DMS79 treated with DMSO at 0.1 percent for 48 hours (cell line): ENCODE measurements around the gene PLEKHA6.
A peak's percentile ranks its signal among the peaks of the same experiment; 100 is the strongest.

ENCODE experiments used
- DNase-seq: peaks from one replicate; lab custom pipeline; 2025; lab: John Stamatoyannopoulos, UW

The PLEKHA6 gene

DNA sequence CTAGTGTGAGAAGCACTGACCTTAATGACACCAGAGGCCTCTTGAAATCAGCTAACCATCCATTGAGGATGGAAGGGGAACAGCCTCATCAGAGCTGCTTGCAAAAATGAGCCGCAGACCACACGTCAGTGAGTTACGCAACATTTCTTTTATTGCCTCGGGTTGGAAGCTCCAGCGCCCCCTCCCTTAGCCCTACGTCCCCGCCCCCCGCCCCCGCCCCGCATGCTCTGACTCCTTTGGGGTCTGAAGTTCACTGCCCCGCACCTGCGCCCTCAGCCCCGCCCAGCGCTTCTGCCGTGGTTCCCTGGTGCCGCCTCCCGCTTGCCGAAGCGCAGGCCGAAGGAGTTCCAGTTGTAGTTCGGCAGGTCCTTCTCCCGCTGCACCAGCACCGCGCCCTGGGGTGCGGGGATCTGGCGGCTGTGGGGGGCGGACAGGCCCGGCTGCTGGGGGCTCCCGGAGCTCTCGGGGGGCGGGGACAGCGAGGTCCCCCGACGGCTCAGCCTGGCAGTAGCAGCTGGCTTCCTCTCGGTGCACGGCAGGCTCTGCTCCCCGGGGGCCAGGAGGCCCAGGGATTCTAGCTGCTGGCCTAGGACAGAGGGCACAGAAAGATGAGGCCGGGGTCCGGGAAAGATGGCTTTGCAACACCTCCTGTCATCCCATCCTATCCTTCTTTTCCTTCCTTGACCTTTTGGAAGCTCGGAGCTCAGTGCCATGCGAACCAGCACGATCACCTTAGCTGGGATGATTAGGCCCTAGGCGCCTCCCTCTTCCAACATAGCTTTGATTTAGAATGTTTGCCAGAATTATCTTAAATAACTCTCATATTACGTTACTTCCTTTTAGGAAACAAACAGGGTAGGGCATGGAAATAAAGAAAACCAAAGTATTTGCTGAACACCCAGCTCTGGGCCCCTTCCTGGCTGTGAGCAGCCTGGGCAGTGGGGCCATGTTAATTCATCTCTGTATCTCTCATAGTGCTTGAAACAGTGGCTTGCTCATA, 169.2 kb downstream of the PLEKHA6 start:
- peak; percentile 38 for DNase-seq

DNA sequence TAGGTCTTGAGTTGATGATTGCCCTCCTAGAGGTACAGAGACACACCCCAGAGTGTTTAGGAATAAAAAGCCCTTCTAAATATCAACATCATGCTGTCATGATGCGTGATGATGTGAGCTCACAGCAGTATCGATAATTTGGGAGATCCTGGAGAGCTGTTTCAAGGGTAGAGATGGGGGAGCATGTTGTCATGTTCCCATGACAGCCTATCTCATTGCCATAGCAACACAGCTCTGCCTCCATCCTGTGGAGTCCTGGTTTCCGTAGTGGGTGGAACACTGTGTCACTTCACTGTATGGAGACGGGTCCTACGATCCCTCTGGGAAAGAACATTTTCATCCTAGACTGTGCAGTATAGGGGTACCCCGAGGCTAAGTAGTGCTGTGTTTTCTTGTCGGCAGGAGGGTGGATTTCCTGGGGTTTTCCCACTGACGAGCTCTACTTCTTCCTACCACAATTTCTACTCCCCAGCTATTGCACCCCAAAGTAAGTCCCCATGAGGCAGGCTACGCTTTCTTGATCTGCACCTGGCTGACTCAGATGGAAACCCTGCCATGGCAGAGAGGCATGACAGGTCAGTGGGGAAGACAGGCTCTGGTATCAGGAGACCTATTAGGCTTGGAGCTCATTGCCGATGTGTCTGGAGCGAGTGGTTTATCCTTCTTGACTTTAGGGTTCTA, 170.6 kb downstream of the PLEKHA6 start:
- no peak for DNase-seq

DNA sequence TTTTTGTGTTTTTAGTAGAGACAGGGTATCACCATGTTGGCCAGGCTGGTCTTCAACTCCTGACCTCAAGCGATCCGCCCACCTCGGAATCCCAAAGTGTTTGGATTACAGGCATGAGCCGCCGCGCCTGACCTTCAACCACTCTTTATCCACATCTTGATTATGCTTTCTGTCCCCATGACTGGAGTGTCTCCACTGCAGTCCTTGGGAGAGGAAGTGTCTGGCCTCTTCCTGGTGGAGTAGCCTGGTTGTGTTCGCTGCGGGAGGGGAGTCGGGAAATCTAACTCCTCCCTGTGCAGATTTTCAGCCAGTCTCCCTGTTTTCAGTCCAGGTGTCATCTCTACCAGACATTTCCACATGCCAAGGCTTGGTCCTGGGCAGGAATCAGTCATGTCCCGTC, 173.1 kb downstream of the PLEKHA6 start:
- no peak for DNase-seq

DNA sequence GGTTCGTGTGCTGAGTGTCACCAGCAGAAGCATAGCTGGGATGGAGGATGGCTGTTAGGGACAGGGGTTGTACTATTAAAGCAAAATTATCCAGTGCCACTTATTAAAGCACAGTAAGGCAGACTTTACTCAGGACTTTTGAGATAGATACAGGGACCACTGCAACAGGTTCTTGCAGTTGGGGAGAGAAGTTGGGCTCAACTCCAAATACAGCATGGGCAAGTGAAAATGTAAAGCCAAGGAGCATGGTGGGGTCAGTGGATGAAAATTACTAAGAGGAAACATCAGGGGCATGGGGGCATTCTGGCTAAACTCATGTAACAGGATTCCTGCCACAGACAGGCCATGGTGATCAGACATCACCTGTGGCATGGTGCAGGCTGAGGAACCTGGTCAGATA, 178.6 kb downstream of the PLEKHA6 start:
- no peak for DNase-seq

DNA sequence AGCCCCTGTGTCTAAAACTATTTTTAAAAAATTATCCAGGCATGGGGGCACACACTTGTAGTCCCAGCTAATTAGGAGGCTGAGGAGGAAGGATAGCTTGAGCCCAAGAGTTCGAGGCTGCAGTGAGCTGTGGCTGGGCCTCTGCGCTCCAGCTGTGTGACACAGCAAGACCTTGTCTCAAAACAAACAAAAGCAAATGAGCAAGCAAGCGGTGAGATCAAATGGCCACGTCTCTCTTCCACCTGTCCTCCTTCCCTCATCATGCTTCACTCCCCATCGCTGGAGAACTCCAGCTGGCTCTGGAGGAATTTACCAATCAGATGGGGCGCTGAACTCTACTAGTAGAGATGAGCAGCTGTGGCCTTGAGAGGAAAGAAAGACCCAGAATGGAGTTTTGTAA, 179.6 kb downstream of the PLEKHA6 start:
- no peak for DNase-seq

DNA sequence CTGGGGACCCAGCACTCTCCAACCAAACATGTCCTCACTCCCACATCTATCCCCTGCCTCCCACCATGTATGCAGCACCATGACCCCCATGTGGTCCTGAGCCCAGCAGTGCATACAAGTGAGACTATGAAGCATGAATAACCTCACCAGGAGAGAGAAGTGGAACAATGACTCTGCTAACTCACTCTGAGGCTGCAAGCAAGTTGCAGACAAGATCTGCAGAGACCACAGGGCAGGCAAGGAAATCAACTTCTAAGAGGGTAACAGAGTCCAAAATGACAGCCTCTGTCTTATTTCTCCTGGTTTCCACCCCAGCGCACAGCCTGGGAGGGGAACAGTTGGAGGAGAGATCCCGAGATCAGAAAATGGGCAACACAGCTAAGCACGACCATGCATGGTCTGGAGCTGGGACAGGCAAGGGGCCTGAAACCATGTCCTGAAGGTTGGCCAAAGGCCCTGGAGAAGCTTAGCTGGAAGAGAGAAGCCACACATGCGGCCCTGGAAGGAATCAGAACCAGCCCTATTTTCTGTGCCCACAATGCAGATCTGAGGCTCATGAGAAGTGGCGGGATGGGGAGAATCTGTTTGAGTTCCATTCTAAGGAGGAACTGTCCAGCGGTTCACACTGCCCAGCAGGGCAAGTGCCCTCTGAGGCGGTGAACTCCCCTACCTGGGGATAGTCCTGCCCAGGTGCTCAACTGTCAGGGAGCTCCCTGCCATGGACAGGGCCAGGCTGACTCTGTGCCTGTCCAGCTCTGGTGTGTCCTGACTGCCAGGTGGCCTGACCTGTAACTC, 181.0 kb downstream of the PLEKHA6 start:
- DNase-seq = no peak

DNA sequence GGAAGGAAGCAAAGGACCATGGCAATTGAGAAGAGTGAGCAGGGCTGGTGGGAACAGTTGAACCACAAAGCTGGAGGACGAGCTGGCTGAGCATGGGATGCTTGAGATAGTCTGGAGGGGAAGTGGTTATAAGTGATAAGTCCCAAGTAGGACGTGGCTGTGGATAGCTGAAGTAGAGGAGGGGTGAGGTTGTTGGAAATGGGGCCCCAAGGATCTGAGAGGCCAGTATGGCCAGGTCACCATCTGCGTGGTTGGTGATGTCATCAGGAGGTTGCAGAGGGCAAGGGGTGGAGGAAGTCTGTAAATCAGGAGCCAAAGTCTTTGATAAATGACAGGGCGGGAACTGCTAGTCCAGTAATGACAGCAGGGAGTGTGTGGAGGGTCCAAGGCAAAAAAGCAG, 182.6 kb downstream of the PLEKHA6 start:
- DNase-seq = no peak

DNA sequence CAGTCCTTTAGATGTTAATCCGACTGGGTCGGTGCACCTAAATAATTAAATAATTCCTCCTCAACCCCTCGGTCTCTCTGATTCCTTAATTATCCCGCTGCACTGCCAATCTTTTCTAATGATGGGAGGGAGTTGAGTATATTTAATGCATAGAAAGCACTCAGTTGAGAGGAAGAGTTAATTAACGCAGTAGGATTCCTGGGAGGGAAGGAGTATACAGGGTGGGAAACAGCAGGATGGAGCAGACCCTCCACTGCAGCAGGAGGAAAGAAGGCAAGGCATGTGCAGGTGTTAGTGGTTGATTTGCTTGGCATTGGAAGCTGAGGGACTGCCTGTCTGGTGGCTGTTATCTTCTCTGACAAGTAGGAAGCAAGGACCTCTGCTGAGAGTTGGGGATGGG, 183.7 kb downstream of the PLEKHA6 start:
- no peak for DNase-seq

DNA sequence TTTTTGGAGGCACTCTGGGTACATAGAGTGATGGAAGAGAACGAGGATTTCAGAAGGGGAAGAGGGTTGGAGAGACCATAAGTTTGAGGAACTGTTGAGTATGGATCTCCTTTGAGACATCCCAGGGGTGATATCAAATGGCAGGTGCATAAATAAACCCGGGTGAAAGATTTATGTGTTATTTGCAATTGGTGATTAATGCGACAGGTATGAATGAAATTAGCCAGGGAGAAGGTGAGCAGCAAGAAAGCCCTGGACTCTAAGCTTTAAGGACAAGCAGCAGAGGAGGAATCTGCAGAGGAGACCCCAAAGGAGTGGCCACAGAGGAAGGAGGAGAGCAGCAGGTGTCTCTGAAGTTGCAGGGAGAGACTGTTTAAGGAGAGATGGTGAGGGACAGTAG, 184.8 kb downstream of the PLEKHA6 start:
- DNase-seq = no peak

DNA sequence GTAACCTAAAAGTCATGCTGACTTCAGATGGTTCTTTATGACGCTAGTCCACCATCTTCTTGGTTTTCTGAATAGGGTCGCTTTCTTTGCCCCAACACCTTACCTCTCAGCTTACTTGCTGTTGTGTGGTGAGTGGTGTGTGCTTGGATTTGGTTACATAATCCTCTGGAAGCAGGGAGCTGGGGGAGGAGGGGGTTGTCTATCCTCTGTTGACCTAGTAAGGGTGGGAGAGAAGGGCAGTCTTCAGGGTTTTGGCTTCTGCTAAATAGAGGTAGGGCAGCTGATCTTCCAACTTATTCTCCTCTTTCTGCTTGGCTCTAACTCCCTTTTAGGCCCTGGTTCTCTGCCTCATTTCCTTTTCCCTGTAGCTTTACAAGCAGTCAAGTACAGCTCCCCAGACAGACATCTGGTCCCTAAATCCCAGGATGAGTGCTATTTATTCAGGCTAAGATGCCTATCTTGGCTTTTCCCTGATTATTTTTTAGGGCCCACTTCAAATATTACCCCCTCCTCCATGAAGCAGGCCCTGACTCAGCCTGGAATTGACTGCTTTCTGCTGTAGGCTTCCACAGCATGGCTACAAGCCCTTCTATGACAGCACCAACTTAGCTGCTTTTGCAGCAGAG, 187.2 kb downstream of the PLEKHA6 start:
- DNase-seq = no peak

DNA sequence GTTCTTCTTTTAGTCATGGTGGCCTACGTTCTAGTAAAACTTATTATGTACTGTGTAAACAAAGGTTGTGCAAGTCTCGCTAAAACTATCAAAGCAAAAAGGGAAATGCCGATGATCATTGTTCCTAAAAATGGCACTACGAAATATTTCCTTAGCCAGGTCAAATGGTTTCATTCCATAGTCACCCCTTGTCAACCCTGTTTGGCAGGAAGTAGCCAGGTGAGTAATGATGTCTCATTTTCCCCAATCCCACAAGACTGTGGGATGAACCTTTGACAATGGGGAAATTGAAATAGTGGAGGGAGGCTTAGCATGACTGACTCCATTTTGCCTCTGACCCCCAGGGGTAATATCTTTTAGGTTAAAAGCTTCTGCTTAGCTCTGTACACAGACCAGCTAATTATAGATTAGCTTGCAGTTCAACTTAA, 188.0 kb downstream of the PLEKHA6 start:
- DNase-seq = no peak

DNA sequence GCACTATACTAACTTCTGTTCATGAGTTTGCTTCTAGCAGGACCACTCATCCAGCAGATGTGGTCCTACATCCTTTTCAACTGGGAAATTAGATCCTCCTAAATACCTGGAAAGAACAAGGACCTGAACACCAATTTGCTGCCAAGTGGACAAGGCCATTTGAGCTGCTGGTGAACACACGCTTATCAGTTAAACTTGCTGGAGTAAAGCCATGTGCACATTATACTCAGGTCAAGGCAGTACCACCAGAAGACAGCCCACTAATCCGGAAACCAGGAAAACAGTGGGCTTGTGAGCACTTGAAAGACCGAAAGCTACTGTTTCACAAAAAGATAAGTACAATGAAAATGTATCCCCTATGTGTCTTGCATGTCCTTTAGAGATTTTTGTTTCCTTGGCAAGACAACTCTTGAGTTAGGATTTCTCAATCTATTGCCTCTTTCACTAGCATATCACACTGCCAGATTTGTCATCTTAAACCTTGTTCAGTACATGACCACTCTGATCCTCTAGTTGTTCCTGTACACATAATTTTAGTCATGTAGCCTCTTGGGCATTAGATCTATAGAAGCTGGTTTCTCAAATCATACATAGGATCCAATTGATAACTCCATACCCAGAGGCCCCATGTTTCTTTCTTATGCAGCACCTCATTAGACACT, 189.1 kb downstream of the PLEKHA6 start:
- no peak for DNase-seq

DNA sequence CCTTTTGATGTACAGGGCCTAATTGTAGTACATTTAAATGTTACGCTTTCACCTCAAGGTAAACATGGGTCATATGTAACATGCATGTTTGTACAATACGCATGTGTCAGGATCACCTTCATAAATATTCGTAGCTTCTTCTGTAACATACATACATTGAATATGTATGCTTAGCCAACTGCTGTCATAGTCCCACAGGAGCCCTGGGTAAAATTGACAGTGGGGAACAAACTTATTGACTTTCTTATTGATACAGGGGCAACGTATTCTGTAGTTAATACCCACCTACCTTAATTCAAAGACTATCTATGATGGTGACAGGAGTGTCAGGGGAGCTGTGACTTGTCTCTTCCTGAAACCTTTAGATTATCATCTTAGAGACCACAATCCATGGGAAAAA, 189.9 kb downstream of the PLEKHA6 start:
- DNase-seq = no peak
